ENCODE data around the gene THBS4.
A peak's percentile ranks its signal among the peaks of the same experiment; 100 is the strongest.

Gene THBS4

DNA sequence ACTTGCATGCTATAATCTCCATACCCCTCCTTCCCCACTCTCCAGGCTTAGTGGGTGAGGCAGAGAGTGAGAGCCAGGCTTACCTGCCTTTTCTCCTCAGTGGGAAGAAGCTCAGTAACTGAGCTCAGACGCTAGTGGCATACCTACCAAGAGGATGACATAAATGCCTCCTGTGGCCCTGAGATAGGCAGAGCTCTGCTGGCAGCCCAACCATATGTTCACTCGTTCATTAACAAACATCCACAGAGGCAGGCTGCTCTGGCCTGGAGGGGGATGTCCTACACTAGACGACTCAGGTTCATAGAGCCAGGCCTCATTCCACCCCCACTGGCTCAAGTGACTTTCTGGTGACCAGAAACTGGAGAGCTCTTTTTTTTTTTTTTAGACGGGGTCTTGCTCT, 81.3 kb downstream of the THBS4 start:
- no peak for DNase-seq (ENCODE audit: low spot score)

DNA sequence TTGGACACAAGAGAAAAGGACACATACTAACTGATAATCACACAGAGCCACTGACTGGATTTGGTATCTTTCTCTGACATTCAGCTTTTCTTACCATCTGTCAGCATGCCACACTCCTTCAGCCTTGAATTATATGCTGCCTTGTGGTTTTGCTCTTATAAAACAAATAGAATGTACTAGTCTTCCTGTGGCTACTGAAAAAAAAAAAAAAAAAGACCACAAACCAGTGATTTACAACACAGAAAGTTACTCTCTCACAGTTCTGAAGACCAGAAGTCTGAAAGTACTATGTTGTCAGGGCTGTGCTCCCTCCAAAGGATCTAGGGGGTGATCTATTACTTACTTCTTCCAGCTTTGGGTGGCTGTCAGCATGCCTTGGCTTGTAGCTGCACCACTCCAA, 82.3 kb downstream of the THBS4 start:
- no peak for DNase-seq (ENCODE audit: low spot score)

DNA sequence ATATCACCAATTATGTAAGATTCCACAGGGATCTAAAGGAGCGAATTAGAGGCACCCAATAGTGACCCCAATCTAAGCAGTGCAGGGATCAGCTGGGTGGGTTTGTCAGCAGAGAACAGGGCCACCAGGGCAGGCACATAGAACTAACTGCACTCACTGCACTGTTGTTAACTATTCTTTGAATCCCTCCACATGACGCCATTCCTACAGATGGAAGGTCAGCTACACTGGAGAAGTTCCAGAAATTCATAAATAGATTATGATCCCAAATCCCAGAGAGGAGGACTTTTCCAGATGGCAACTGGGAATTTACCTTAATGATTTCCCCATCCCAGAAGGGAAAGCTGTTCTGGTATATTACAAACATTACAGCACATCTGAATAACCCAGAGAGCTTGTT, 84.2 kb downstream of the THBS4 start:
- no peak for DNase-seq (ENCODE audit: low spot score)

DNA sequence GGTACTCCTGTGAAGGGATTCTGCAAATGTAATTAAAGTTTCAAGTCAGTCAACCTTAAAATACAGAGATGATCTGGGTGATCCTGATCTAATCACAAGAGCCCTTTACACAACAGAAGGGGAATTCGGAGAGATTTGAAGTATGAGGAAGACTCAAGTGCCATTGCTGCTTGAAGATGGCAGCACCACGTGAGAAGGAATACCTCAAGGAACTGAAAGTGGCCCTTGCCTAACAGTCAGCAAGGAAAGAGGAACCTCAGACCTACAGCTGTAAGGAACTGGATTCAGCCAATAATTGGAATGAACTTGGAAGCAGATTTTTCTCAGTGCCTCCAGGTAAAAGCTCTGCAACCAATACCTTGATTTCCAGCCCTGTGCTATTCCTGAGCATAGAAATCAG, 87.4 kb downstream of the THBS4 start:
- peak; percentile 70 for DNase-seq (ENCODE audit: low spot score)

DNA sequence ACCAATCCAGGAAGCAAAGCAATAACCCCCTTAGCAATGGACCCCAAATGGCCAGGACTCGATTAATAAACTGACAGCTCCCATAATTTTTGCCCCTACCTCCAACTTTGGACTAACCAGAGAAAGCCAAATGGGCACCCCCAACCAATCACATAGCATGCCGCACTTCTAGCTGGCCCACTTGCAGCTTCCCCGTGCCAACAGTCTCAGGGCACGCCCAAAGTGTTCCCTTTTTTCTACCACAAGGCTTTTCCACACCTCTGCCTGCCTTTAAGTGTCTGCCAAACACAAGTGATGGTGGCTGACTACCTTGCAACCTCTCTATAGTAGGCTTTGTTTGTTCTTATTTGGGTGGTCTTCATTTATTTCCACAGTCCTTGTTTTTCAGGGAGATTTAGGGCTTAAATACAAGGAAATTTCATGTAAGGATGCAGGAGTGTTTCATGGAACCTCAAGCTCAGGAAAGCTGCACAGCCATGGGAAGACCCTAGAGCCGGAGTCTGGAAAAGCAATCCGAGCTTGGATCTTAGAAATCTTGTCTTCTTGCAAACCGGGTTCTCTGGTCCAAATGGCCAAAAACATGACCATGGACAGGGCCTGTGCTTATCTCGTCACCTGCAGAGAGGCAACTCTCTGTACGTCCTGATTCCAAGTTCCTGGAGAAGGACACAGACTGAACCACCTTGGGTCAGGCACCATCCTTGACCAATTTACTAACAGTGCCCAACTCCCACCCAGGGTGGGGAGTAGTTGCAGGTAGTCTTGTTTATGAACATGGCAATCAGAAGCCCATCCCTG, 89.2 kb downstream of the THBS4 start:
- no peak for DNase-seq (ENCODE audit: low spot score)

DNA sequence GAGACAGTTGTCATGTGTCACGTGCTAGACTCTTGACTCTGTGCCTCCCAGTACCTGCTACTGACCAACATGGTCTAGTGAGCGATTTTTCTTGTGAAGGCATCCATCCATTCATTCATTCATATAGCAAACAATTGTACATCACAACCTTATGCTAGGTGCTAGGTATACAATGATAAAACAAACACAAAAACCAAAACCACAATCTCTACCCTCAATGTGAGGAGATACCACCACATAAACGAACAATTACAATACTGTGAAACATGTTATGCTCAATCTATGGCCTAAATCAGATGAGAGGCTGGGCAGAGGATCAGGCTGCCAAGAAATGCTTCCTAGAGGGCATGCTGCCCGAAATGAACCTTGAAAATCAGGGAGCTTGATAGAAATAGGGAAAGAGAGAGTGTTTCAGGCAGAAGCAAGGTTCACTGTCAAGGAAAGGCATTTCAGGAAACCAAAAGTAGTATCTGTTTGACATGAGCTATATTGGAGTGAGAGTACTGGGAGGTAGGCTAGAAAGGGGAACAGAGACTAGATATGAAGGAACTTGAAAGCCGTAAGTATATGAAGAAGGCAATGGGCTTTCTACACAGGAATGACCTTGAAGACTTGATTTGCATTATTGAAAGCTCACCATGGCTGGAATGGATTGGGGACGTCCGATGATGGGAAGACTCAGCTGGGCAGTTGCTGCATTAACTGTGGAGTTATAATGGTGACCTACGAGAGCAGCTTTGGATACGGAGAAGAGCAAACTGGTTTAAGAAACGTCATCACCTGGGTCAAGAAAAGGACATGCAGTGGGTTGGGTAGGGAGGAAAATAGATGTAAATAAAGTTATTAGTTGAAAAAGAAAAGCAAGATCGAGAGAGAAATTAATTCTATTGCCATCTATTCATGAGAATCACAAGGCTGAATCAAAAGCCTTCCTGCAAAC, 90.1 kb downstream of the THBS4 start:
- peak; percentile 37 for DNase-seq (ENCODE audit: low spot score)

DNA sequence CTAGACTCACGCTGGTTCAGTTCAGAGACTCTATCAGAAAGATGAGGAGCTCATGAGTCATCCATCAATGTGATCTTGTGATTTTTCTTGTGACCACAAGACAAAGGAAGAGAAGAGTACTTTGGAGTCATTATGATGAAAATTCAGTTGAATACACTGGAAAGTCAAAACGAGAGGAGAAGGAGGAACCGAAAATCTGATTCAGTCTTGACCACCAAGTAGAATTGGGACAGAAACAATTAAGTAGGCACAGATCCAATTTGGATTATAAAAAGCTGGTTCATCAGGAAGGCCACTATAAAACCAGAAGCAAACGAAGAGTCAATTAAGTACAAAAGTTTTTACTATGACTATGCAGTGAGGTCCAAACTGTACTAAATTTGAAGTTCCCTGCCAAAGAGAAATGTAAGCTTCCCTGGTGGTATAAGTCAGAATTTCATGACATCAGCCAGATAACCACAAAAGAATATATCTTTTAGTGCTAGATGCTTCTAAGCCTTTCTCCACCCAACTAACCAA, 90.9 kb downstream of the THBS4 start:
- DNase-seq (ENCODE audit: low spot score), result peak; percentile 57

DNA sequence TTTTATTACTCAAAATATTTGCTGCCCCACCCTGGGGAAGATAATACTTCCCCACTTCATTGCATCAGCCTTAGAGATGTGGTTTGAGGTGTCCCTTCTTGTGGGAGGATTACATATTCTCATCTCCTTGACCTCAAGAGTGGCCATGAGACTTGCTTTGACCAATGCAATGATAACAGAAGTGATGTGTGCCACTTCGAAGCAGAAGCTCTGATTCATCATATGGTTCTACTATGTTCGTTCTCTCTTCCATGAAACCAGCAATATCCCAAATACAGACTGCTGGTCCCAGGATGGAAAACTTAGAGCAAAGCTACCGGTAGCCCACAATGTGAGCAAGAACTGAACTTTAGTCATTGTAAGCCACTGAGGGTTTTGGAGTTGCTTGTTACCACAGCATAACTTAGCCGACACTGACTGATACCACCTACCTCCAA, 92.0 kb downstream of the THBS4 start:
- no peak for DNase-seq (ENCODE audit: low spot score)

DNA sequence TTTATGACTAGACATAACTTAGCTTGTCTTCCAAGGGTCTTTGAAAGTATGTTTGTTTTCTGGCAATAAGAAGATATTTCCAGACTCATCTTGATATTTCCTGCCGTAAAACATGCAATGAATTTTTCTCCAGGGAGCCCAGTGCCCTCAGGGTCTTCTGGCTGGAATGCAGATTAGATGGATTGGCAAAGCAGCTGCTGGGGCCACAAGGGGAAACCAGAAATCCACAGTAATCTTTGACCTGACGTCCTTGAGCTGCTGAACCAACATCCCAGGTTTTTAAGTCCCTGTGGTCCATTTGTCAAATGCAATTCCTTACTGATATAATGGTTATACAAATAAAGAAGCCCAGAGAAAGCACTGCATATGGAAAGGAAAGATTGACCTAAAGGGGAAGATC, 93.0 kb downstream of the THBS4 start:
- DNase-seq (ENCODE audit: low spot score), result no peak

DNA sequence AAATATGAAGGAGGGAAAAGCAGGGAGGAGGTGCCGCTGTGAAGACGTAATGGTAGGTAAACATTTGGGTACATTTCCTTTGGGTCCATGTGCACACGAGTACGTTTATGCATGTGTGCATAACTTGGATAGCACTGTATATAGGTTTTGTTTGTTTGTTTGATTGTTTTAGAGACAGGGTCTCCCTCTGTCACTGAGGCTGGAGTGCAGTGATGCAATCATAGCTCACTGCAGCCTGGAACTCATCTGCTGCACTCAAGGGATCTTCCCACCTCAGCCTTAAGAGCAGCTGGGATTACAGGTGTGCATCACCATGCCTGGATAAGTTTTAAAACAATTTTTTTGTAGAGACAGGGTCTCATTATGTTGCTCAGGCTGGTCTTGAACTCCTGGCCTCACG, 94.0 kb downstream of the THBS4 start:
- no peak for DNase-seq (ENCODE audit: low spot score)

Data from Ammon's horn (tissue), 1 donor.